ENCODE measurements around the gene ABLIM2.

- TF ChIP-seq CTCF (IDR thresholded peaks at IDR 0.05; ENCODE audit: low read length) (no peak), EZH2 (optimal IDR thresholded peaks at IDR 0.05; ENCODE audit: low read depth, low read length) (no peak)
Observed at GRCh38 chr4:8001564-8002355, 156.9 kb downstream of the ABLIM2 start.
